C4-2B (cell line): ENCODE measurements around the gene CDK14.

Experiments used
- CTCF ChIP-seq: fragments of 450-650 bp; conservative IDR thresholded peaks from 2 replicates; pipeline ENCODE4 v1.5.1; 2017; ENCODE audit warnings: mild to moderate bottlenecking
- ZFX ChIP-seq: fragments of 450-650 bp; IDR thresholded peaks from 2 replicates; pipeline ENCODE4 v1.6.1; 2017

GRCh38 chr7:91007371-91007770, 411.2 kb downstream of the CDK14 start:
- TF ChIP-seq CTCF (no peak), ZFX (no peak)
